HepG2 (cell line): ENCODE measurements around the gene BZW1. TPM values are rescaled to one million over a fixed set of nuclear protein-coding genes. Genes with fewer than 3 reads are reported as not detected.

Experiments used
- BHLHE40 ChIP-seq: IDR thresholded peaks from 2 replicates; pipeline ENCODE4 v1.6.1; 2011; ENCODE audit warnings: low read length, improper control_type of control experiment
- CHCHD3 ChIP-seq: sonication (generic); formaldehyde crosslinking; IDR thresholded peaks from 2 replicates; pipeline ENCODE4 v1.8.0; 2022; ENCODE audit warnings: mild to moderate bottlenecking, missing genetic modification reagents, moderate library complexity
- FOXA1 ChIP-seq, 2 experiments: fragments of 450-650 bp in 1 of 2; sonication (generic) in 1 of 2; formaldehyde crosslinking in 1 of 2; IDR thresholded peaks; 2 replicates each; pipeline versions ENCODE4 v1.4.0 to v1.6.1; 2016 to 2020; ENCODE audit warnings: missing genetic modification reagents in 1 of 2
- GRHL1 ChIP-seq: sonication (generic); formaldehyde crosslinking; conservative IDR thresholded peaks from 2 replicates; pipeline ENCODE4 v1.8.0; 2022; ENCODE audit warnings: missing genetic modification reagents
- HMG20A ChIP-seq: IDR thresholded peaks from 2 replicates; pipeline ENCODE4 v1.6.1; 2016; ENCODE audit warnings: borderline replicate concordance
- HNRNPH1 ChIP-seq: fragments of 200-400 bp; formaldehyde crosslinking; optimal IDR thresholded peaks from 2 replicates; pipeline ENCODE3; 2017; ENCODE audit warnings: mild to moderate bottlenecking, low read depth, low read length
- HOXA7 ChIP-seq: sonication (generic); formaldehyde crosslinking; IDR thresholded peaks from 2 replicates; pipeline ENCODE4 v1.8.1; 2022; ENCODE audit warnings: mild to moderate bottlenecking, missing genetic modification reagents, moderate library complexity
- HOXD1 ChIP-seq: sonication (generic); formaldehyde crosslinking; IDR thresholded peaks from 2 replicates; pipeline ENCODE4 v1.5.0; 2020; ENCODE audit warnings: missing genetic modification reagents
- IRF2 ChIP-seq: IDR thresholded peaks from 2 replicates; pipeline ENCODE4 v1.6.1; 2018; ENCODE audit warnings: missing genetic modification reagents, missing compliant biosample characterization
- MLXIP ChIP-seq: sonication (generic); formaldehyde crosslinking; IDR thresholded peaks from 2 replicates; pipeline ENCODE4 v1.9.0; 2021; ENCODE audit warnings: missing genetic modification reagents, borderline replicate concordance
- MTF2 ChIP-seq: sonication (generic); formaldehyde crosslinking; IDR thresholded peaks from 2 replicates; pipeline ENCODE4 v1.5.0; 2020; ENCODE audit warnings: missing genetic modification reagents, borderline replicate concordance
- MZF1 ChIP-seq: sonication (generic); formaldehyde crosslinking; IDR thresholded peaks from 2 replicates; pipeline ENCODE4 v1.8.1; 2023; ENCODE audit warnings: mild to moderate bottlenecking, missing genetic modification reagents, borderline replicate concordance
- NR2F2 ChIP-seq: IDR thresholded peaks from 2 replicates; pipeline ENCODE4 v1.6.1; 2012; ENCODE audit warnings: low read depth, inconsistent platforms, borderline replicate concordance
- RAD21 ChIP-seq: fragments of 450-650 bp; formaldehyde crosslinking; IDR thresholded peaks from 2 replicates; pipeline ENCODE4 v1.5.0; 2020; ENCODE audit warnings: mild to moderate bottlenecking
- REPIN1 ChIP-seq: sonication (generic); formaldehyde crosslinking; IDR thresholded peaks from 2 replicates; pipeline ENCODE4 v1.8.0; 2022; ENCODE audit warnings: missing genetic modification reagents, low read depth, mild to moderate bottlenecking, borderline replicate concordance
- SNAI1 ChIP-seq: sonication (generic); formaldehyde crosslinking; IDR thresholded peaks from 2 replicates; pipeline ENCODE4 v1.5.0; 2020; ENCODE audit warnings: mild to moderate bottlenecking, missing genetic modification reagents, borderline replicate concordance
- SRSF4 ChIP-seq: fragments of 200-400 bp; formaldehyde crosslinking; IDR thresholded peaks from one replicate; pipeline ENCODE4 v1.6.1; 2018; ENCODE audit warnings: mild to moderate bottlenecking, low read depth, low read length, moderate library complexity; ENCODE audit not compliant: poor library complexity, severe bottlenecking
- TCF7L2 ChIP-seq: IDR thresholded peaks from 2 replicates; pipeline ENCODE4 v1.6.1; 2011; ENCODE audit warnings: mild to moderate bottlenecking, low read depth, low read length, moderate library complexity
- ZBTB46 ChIP-seq: sonication (generic); formaldehyde crosslinking; IDR thresholded peaks from 2 replicates; pipeline ENCODE4 v1.4.0; 2020; ENCODE audit warnings: mild to moderate bottlenecking, missing genetic modification reagents, borderline replicate concordance
- ZFP37 ChIP-seq: sonication (generic); formaldehyde crosslinking; IDR thresholded peaks from 2 replicates; pipeline ENCODE4 v1.4.0; 2020; ENCODE audit warnings: missing genetic modification reagents, borderline replicate concordance
- ZFP90 ChIP-seq: sonication (generic); formaldehyde crosslinking; IDR thresholded peaks from 2 replicates; pipeline ENCODE4 v1.8.0; 2022; ENCODE audit warnings: missing genetic modification reagents, mild to moderate bottlenecking, inconsistent platforms, borderline replicate concordance
- ZNF331 ChIP-seq: sonication (generic); formaldehyde crosslinking; IDR thresholded peaks from 2 replicates; pipeline ENCODE4 v1.4.0; 2020; ENCODE audit warnings: missing genetic modification reagents
- polyA plus RNA-seq, 8 experiments: library from polyadenylated mRNA; depleted of rRNA in 3 of 8; stranded (reverse) in 7 of 8; unstranded in 1 of 8; fragments of >200 nt; fragmentation: Illumina TruSeq in 4 of 8; extraction: Trizol in 4 of 8; gene quantifications; 2 replicates each; pipeline versions ENCODE4 v1.2.1 to v1.2.3, GENCODE V29; 2011 to 2016; ENCODE audit warnings: low read depth in 4 of 8, missing spikeins in 1 of 8, mixed read lengths in 1 of 8; ENCODE audit not compliant: insufficient read depth in 1 of 8
- total RNA-seq, 5 experiments: library from RNA; depleted of rRNA; stranded (reverse); fragments of >200 nt; fragmentation: Illumina TruSeq; extraction: Trizol; gene quantifications; 2 replicates each; pipeline ENCODE4 v1.2.3, GENCODE V29; 2016; ENCODE audit warnings: low read depth in 1 of 5

The BZW1 gene
- total and polyA plus RNA-seq, 2 of the 13 experiments (the other 11 are each of a cell fraction or from before 2014, with no cell fraction given), result 106 to 384 TPM

- TF ChIP-seq GRHL1 (CRISPR knock-in tag), result no peak
- TF ChIP-seq ZFP90 (CRISPR knock-in tag), result peak; percentile 61; the same call in 1 of the 2 replicates
- TF ChIP-seq MLXIP (CRISPR knock-in tag), result no peak
- TF ChIP-seq TCF7L2, result no peak
- TF ChIP-seq ZNF331 (CRISPR knock-in tag), result peak; percentile 69
- 0 out of 2 replicates have a peak, but pooled peaks have one; percentile 77 for TF ChIP-seq ZBTB46 (CRISPR knock-in tag)
- 0 out of 2 replicates have a peak, but pooled peaks have one; percentile 43 for TF ChIP-seq HOXD1 (CRISPR knock-in tag)
- TF ChIP-seq SNAI1 (CRISPR knock-in tag), result 0 out of 2 replicates have a peak, but pooled peaks have one; percentile 22
- no peak for TF ChIP-seq FOXA1 (IDR thresholded peaks at IDR 0.05)
- no peak for TF ChIP-seq FOXA1 (CRISPR knock-in tag; IDR thresholded peaks at IDR 0.05)
- no peak for TF ChIP-seq SRSF4
- TF ChIP-seq HMG20A, result no peak
- TF ChIP-seq BHLHE40, result no peak
- 0 out of 2 replicates have a peak, but pooled peaks have one; percentile 57 for TF ChIP-seq REPIN1 (CRISPR knock-in tag)
- 0 out of 2 replicates have a peak, but pooled peaks have one; percentile 38 for TF ChIP-seq HOXA7 (CRISPR knock-in tag)
- peak; percentile 20; the same call in 1 of the 2 replicates for TF ChIP-seq IRF2
- TF ChIP-seq MZF1 (CRISPR knock-in tag), result no peak
- TF ChIP-seq ZFP37 (CRISPR knock-in tag), result no peak
- TF ChIP-seq HNRNPH1, result no peak
- peak; percentile 95 for TF ChIP-seq CHCHD3 (CRISPR knock-in tag)
- no peak for TF ChIP-seq MTF2 (CRISPR knock-in tag)
- no peak for TF ChIP-seq RAD21 (CRISPR knock-in tag)
- no peak for TF ChIP-seq NR2F2
Observed at GRCh38 chr2:200843993-200844948, 32.6 kb downstream of the BZW1 start (continued).
